ENCODE data around the gene AGBL2.

GRCh38 chr11:47615249-47615648 is 99.9 kb downstream of the AGBL2 start:
- TF ChIP-seq CTCF (IDR thresholded peaks at IDR 0.05) = no peak
- no peak for TF ChIP-seq POLR2A (IDR thresholded peaks at IDR 0.05)
- TF ChIP-seq POLR2AphosphoS5 (IDR thresholded peaks at IDR 0.05) = no peak
